ENCODE results near the gene MYO5A.

The MYO5A gene

GRCh38 chr15:52303093-52303772 lies 225.4 kb downstream of the MYO5A start:
- Histone ChIP-seq H3K4me2 (ENCODE audit: low read length) (no peak overlapping the region), H3F3A (ENCODE audit: insufficient read depth, low read length) (no peaks in the 10 kb centered on the region)

GRCh38 chr15:52301265-52301847 lies 227.3 kb downstream of the MYO5A start:
- no peaks in the 10 kb centered on the region for H3K9me2 ChIP-seq (ENCODE audit: low read depth, low read length)
- no peak overlapping the region for H3K27ac ChIP-seq (ENCODE audit: low read depth, low read length, poor library complexity, severe bottlenecking)
- no peak overlapping the region for H3K9ac ChIP-seq (ENCODE audit: low read length)
- H3K79me2 ChIP-seq (ENCODE audit: insufficient read depth, low read length): no peaks in the 10 kb centered on the region
- H4K20me1 ChIP-seq (ENCODE audit: insufficient read depth, low read length): no peaks in the 10 kb centered on the region
- H2AFZ ChIP-seq (ENCODE audit: low read length): no peak overlapping the region
- no peaks in the 10 kb centered on the region for H3K4me1 ChIP-seq (ENCODE audit: insufficient read depth, low read length, severe bottlenecking)
- no peak overlapping the region for H3K4me2 ChIP-seq (ENCODE audit: low read length)
- no peaks in the 10 kb centered on the region for H3K9me3 ChIP-seq (ENCODE audit: low read length)
- H3K36me3 ChIP-seq (ENCODE audit: insufficient read depth, low read length): no peaks in the 10 kb centered on the region
- H3K4me3 ChIP-seq (ENCODE audit: low read depth, low read length, poor library complexity, severe bottlenecking): no peak overlapping the region
- TF ChIP-seq, protein P1, sequence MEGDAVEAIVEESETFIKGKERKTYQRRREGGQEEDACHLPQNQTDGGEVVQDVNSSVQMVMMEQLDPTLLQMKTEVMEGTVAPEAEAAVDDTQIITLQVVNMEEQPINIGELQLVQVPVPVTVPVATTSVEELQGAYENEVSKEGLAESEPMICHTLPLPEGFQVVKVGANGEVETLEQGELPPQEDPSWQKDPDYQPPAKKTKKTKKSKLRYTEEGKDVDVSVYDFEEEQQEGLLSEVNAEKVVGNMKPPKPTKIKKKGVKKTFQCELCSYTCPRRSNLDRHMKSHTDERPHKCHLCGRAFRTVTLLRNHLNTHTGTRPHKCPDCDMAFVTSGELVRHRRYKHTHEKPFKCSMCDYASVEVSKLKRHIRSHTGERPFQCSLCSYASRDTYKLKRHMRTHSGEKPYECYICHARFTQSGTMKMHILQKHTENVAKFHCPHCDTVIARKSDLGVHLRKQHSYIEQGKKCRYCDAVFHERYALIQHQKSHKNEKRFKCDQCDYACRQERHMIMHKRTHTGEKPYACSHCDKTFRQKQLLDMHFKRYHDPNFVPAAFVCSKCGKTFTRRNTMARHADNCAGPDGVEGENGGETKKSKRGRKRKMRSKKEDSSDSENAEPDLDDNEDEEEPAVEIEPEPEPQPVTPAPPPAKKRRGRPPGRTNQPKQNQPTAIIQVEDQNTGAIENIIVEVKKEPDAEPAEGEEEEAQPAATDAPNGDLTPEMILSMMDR (IDR thresholded peaks at IDR 0.05; ENCODE audit: low read length): no peak
- no peaks in the 10 kb centered on the region for H3F3A ChIP-seq (ENCODE audit: insufficient read depth, low read length)
- H3K27me3 ChIP-seq (ENCODE audit: insufficient read depth, low read length): no peaks in the 10 kb centered on the region

More at GRCh38 chr15:52303093-52303772, 225.4 kb downstream of the MYO5A start:
- Histone ChIP-seq H3K79me2 (ENCODE audit: insufficient read depth, low read length) (no peaks in the 10 kb centered on the region), H3K9me3 (ENCODE audit: low read length) (no peaks in the 10 kb centered on the region), H3K4me1 (ENCODE audit: insufficient read depth, low read length, severe bottlenecking) (peaks cover 5% of the 10 kb centered on the region), H3K4me3 (ENCODE audit: low read depth, low read length, poor library complexity, severe bottlenecking) (no peak overlapping the region), H3K9me2 (ENCODE audit: low read depth, low read length) (no peaks in the 10 kb centered on the region), H3K27me3 (ENCODE audit: insufficient read depth, low read length) (no peaks in the 10 kb centered on the region), H4K20me1 (ENCODE audit: insufficient read depth, low read length) (no peaks in the 10 kb centered on the region), H3K36me3 (ENCODE audit: insufficient read depth, low read length) (no peaks in the 10 kb centered on the region), H2AFZ (ENCODE audit: low read length) (no peak overlapping the region), H3K27ac (ENCODE audit: low read depth, low read length, poor library complexity, severe bottlenecking) (no peak overlapping the region), H3K9ac (ENCODE audit: low read length) (no peak overlapping the region)
- TF ChIP-seq EZH2 (IDR thresholded peaks at IDR 0.05; ENCODE audit: borderline replicate concordance, low read length): no peak
- TF ChIP-seq, protein P1 (IDR thresholded peaks at IDR 0.05; ENCODE audit: low read length): no peak

- H3K9me3 ChIP-seq (ENCODE audit: low read length): no peaks in the 10 kb centered on the region
- H2AFZ ChIP-seq (ENCODE audit: low read length): no peak within 1 kb of the TSS
- H3K4me2 ChIP-seq (ENCODE audit: low read length): peak within 1 kb of the TSS; percentile 59
- no peak for TF ChIP-seq EZH2 (IDR thresholded peaks at IDR 0.05; ENCODE audit: borderline replicate concordance, low read length)
- TF ChIP-seq, protein P1 (IDR thresholded peaks at IDR 0.05; ENCODE audit: low read length): no peak
- peaks cover 16% of the 10 kb centered on the region for H3K4me1 ChIP-seq (ENCODE audit: insufficient read depth, low read length, severe bottlenecking)
- no peaks in the 10 kb centered on the region for H4K20me1 ChIP-seq (ENCODE audit: insufficient read depth, low read length)
- peak within 1 kb of the TSS; percentile 19; the same call in 1 of the 2 replicates for H3K9ac ChIP-seq (ENCODE audit: low read length)
- H3K4me3 ChIP-seq (ENCODE audit: low read depth, low read length, poor library complexity, severe bottlenecking): peak within 1 kb of the TSS; percentile 62
- H3K9me2 ChIP-seq (ENCODE audit: low read depth, low read length): no peaks in the 10 kb centered on the region
- H3K79me2 ChIP-seq (ENCODE audit: insufficient read depth, low read length): no peaks in the 10 kb centered on the region
- H3K36me3 ChIP-seq (ENCODE audit: insufficient read depth, low read length): no peaks in the 10 kb centered on the region
- H3K27ac ChIP-seq (ENCODE audit: low read depth, low read length, poor library complexity, severe bottlenecking): no peak within 1 kb of the TSS
- no peaks in the 10 kb centered on the region for H3F3A ChIP-seq (ENCODE audit: insufficient read depth, low read length)
- H3K27me3 ChIP-seq (ENCODE audit: insufficient read depth, low read length): 0 out of 2 replicates have a peak, but pooled peaks cover 6% of the 10 kb centered on the region
Observed at GRCh38 chr15:52295421-52296001, 233.2 kb downstream of the MYO5A start, which contains the start of gene MYO5C. Gene MYO5C (minus strand): TSS chr15:52295804. CDS start chr15:52295636, 168 bp downstream.
